ENCODE results near the gene CCR5.

The CCR5 gene

GRCh38 chr3:46422617-46423016 is 51.9 kb downstream of the CCR5 start:
- Histone ChIP-seq H3K9ac (ENCODE audit: low read length) (no peak overlapping the region), H3K4me3 (ENCODE audit: low read depth, low read length, poor library complexity, severe bottlenecking) (no peak overlapping the region), H3F3A (ENCODE audit: insufficient read depth, low read length) (no peaks in the 10 kb centered on the region), H3K27ac (ENCODE audit: low read depth, low read length, poor library complexity, severe bottlenecking) (no peak overlapping the region), H3K9me3 (ENCODE audit: low read length) (no peaks in the 10 kb centered on the region), H3K4me1 (ENCODE audit: insufficient read depth, low read length, severe bottlenecking) (no peaks in the 10 kb centered on the region), H3K79me2 (ENCODE audit: insufficient read depth, low read length) (no peaks in the 10 kb centered on the region), H3K9me2 (ENCODE audit: low read depth, low read length) (no peaks in the 10 kb centered on the region), H2AFZ (ENCODE audit: low read length) (no peak overlapping the region), H3K27me3 (ENCODE audit: insufficient read depth, low read length) (no peaks in the 10 kb centered on the region), H3K36me3 (ENCODE audit: insufficient read depth, low read length) (no peaks in the 10 kb centered on the region), H4K20me1 (ENCODE audit: insufficient read depth, low read length) (no peaks in the 10 kb centered on the region), H3K4me2 (ENCODE audit: low read length) (no peak overlapping the region)
- TF ChIP-seq CTCF (IDR thresholded peaks at IDR 0.05; ENCODE audit: low read length): no peak
- TF ChIP-seq EZH2 (IDR thresholded peaks at IDR 0.05; ENCODE audit: borderline replicate concordance, low read length): no peak

GRCh38 chr3:46423588-46423987 is 52.8 kb downstream of the CCR5 start:
- TF ChIP-seq EZH2 (IDR thresholded peaks at IDR 0.05; ENCODE audit: borderline replicate concordance, low read length): no peak
- TF ChIP-seq CTCF (IDR thresholded peaks at IDR 0.05; ENCODE audit: low read length): no peak
- no peak overlapping the region for H3K27ac ChIP-seq (ENCODE audit: low read depth, low read length, poor library complexity, severe bottlenecking)
- no peaks in the 10 kb centered on the region for H3K9me2 ChIP-seq (ENCODE audit: low read depth, low read length)
- H3K9me3 ChIP-seq (ENCODE audit: low read length): no peaks in the 10 kb centered on the region
- no peaks in the 10 kb centered on the region for H3K36me3 ChIP-seq (ENCODE audit: insufficient read depth, low read length)
- no peaks in the 10 kb centered on the region for H3F3A ChIP-seq (ENCODE audit: insufficient read depth, low read length)
- no peak overlapping the region for H3K4me3 ChIP-seq (ENCODE audit: low read depth, low read length, poor library complexity, severe bottlenecking)
- H4K20me1 ChIP-seq (ENCODE audit: insufficient read depth, low read length): no peaks in the 10 kb centered on the region
- no peaks in the 10 kb centered on the region for H3K27me3 ChIP-seq (ENCODE audit: insufficient read depth, low read length)
- H3K9ac ChIP-seq (ENCODE audit: low read length): no peak overlapping the region
- H2AFZ ChIP-seq (ENCODE audit: low read length): no peak overlapping the region
- H3K4me1 ChIP-seq (ENCODE audit: insufficient read depth, low read length, severe bottlenecking): no peaks in the 10 kb centered on the region
- no peak overlapping the region for H3K4me2 ChIP-seq (ENCODE audit: low read length)
- H3K79me2 ChIP-seq (ENCODE audit: insufficient read depth, low read length): no peaks in the 10 kb centered on the region
